Measurements from ENCODE around the gene LDLRAD3. TPM values are rescaled to one million over a fixed set of nuclear protein-coding genes. Genes with fewer than 3 reads are reported as not detected.
A peak's percentile ranks its signal among the peaks of the same experiment; 100 is the strongest.

The LDLRAD3 gene
- total RNA-seq, 1 donor from 2014 or later = 17.3 TPM

- DNase-seq (ENCODE audit: low read depth in 2 of 2) = no peak
These were observed 155.1 kb downstream of the LDLRAD3 start for GRCh38 chr11:36098853-36099375.

GRCh38 chr11:36101466-36101865 is 157.6 kb downstream of the LDLRAD3 start:
- no peak for DNase-seq (ENCODE audit: low read depth in 2 of 2)

GRCh38 chr11:36102868-36103267 is 159.0 kb downstream of the LDLRAD3 start:
- no peak for DNase-seq (ENCODE audit: low read depth in 2 of 2)

- no peak for DNase-seq (ENCODE audit: low read depth in 2 of 2)
These were observed 160.2 kb downstream of the LDLRAD3 start for GRCh38 chr11:36103933-36104530.

DNA sequence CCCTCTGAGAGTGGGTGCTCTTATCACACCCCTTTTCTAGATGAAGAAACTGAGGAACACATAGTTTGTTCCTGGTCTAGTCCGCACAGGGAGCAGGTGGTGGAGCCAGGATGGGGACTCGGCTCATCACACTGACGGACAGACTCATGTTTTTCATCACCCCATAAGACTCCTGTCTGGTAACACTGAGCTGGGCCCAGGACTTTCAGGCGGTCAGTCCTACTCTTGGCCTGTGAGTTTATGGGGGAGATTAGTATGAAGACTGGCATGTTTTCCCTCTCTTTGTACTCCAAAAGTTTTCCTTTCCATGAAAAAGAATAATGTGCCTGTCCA is 160.8 kb downstream of the LDLRAD3 start:
- DNase-seq (ENCODE audit: low read depth in 2 of 2) = no peak

DNA sequence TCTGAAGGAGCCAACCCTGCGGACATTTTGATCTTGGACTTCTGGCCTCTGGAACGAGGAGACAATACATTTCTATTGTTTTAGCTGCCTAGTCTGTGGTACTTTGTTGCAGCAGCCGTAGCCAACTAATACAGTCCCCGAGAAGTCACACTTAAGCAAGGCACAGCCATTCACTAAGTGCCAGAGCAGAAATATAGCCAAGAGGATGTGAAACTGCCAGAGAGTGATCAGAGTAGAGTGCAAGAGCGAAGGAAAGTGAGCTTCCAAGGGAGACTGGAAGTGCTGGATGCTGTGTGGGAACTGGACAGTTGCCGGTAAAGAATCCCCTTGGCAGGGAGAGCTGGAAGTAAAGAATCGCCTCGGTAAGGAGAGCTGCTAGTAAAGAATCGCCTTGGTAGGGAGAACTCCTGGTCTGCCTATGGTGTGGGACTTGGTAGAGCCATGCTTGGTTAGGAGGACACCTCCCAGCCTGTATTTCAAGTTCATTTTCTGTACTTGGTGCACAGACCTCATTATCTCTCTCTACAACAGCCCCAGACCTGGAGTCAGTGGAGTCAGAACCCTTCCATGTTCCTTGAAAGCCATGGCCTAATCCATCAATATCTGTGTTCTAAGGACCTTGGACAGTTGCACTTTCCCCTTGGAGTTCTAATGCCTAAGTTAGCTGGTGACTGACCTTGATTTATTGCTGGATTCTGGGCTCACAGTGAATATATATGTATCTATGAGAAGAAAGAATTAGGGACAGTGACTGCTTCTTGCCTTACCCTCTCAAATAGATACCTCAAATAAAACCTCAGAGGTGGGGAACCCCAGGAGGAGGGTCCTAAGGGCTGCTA is 162.1 kb downstream of the LDLRAD3 start:
- no peak for DNase-seq (ENCODE audit: low read depth in 2 of 2)

DNA sequence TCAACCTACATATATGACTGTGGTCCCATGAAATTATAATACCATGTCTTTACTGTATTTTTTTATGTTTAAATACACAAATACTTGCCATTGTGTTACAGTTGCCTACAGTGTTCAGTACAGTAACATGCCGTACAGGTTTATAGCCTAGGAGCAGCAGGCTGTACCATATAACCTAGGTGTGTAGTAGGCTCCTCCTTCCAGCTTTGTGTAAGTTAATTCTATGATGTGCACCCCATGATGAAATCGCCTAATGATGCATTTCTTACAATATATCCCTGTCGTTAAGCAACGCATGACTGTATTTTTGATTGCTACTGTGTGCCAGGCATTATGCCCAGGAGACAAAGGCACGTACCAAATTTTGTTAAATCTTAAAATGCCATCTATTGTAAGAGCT is 163.7 kb downstream of the LDLRAD3 start:
- no peak for DNase-seq (ENCODE audit: low read depth in 2 of 2)

- DNase-seq (ENCODE audit: low read depth in 2 of 2) = no peak
These were observed 165.2 kb downstream of the LDLRAD3 start for GRCh38 chr11:36108881-36109589.

DNA sequence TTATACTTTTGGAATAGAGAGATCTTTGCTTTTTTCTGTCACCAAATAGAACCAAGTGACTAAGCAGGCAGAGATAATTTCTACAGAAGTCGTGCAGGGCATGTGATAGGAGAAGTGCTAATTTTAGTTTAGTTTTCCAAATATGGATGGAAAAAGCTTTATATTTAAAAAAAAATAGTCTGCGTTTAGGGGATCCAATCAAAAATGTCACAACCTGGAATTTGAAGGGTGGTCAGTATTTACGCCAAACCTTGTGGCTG is 165.7 kb downstream of the LDLRAD3 start:
- DNase-seq (ENCODE audit: low read depth in 2 of 2) = no peak

DNA sequence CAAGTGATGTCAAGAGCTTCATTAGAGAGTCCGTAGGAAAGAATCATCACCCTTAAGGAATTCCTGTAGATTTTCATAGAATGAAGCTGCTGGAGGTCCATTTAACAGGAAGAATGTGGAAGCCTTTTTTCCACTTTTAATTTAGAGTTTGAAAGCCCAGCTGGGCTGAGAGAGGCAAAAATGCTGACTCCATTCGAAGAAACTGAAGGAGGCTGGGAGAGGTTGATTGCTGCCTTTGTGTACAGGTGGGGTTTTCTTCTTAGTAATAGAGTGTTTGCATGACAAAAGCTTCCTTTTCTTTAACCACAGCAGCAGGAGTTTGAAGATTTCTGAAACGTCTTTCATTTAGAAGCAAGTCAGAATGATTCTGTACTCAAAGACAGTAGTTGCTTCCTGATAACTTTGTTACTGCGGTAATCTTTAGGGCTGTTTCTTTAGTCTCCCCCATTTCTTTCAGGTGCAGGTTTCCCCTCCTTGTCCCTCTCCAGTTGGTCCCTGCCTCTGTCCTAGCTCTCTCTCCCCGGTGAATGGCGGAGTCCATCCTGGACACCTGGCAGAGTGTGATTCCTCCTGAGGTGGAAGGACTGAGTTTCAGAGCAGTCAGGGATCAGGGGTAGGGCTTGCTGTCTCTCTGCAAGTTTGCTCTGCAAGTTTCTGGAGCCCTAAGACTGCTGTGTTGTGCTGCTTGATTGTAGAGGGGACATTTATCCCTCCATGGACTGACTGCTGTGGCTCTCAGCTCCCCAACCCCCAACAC is 166.2 kb downstream of the LDLRAD3 start:
- no peak for DNase-seq (ENCODE audit: low read depth in 2 of 2)

GRCh38 chr11:36110668-36111410 is 167.0 kb downstream of the LDLRAD3 start:
- peak in 1 of 2 donors; percentile 29 for DNase-seq (ENCODE audit: low read depth in 2 of 2)

DNA sequence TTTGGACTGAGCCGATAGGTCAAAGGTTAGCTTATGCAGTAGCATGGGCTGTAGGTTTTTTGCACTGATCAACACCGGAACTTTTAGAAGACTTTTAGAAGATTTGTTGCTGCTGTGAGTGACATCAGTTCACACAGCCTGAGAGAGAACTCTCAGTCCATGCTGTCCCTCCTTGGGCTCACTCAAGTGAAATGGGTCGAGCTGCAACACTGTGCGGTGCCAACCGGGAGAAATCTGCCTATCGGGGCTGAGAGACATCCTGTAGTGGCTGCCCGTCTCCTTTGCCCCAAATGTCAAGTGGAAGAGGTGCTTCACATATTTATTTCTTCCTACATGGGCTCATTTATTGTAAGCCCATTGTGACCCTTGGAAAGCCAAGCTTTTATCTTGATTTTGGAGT is 170.2 kb downstream of the LDLRAD3 start:
- DNase-seq (ENCODE audit: low read depth in 2 of 2) = no peak

DNA sequence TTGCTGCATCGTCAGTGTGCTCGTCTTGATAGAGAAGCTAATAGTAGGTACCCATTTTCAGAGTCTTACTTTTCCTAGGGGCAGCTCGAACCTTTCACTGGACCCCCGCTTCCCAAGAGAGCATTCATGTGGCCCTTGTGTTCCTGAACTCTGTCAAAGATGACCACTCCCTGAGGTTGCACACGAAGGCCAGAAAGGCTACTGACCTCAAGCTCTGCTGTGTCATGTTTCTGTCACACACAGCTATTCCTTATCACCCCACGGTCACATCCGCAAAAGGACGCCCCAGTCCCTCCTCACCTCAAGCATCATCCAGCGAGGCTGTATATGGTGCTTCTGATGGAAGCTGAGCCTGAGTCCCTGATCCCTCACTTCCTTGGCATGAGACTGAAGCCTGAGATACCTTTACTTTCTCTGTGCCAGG is 171.5 kb downstream of the LDLRAD3 start:
- DNase-seq (ENCODE audit: low read depth in 2 of 2) = no peak

DNA sequence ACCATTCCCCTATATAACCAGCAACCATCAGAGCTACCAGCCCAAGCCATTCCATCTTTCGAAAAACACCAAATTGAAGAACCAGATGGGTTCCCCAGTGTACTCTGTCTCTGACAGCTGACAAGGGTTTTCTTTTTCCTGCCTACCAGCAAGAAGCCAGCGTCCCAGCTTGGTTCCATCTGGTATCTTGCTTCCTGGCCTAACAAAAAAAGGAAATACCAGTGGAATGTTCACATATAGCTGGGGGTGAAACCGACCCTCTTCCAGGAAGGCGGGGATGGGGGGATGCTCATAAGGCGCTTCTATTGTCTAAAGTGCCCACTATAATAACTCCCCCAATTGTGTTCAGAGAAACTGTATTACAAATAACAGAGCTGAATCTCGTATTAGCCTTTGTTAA is 172.3 kb downstream of the LDLRAD3 start:
- peak; percentile 30 to 82 for DNase-seq (ENCODE audit: low read depth in 2 of 2)

- no peak for DNase-seq (ENCODE audit: low read depth in 2 of 2)
These were observed 174.2 kb downstream of the LDLRAD3 start for GRCh38 chr11:36118084-36118483.

- no peak for DNase-seq (ENCODE audit: low read depth in 2 of 2)
These were observed 175.4 kb downstream of the LDLRAD3 start for GRCh38 chr11:36119300-36119699.

GRCh38 chr11:36121054-36121453 is 177.2 kb downstream of the LDLRAD3 start:
- DNase-seq (ENCODE audit: low read depth in 2 of 2) = no peak

- DNase-seq (ENCODE audit: low read depth in 2 of 2) = peak in 1 of 2 donors; percentile 36
These were observed 178.8 kb downstream of the LDLRAD3 start for GRCh38 chr11:36122671-36123070.

GRCh38 chr11:36123336-36124101 is 179.7 kb downstream of the LDLRAD3 start:
- peak in 1 of 2 donors; percentile 21 for DNase-seq (ENCODE audit: low read depth in 2 of 2)

GRCh38 chr11:36126678-36127077 is 182.8 kb downstream of the LDLRAD3 start:
- DNase-seq (ENCODE audit: low read depth in 2 of 2) = peak in 1 of 2 donors; percentile 54

Data from lung microvascular endothelial cell (primary cell).